ENCODE data around the gene ZBTB7C. TPM values are rescaled to one million over a fixed set of nuclear protein-coding genes. Genes with fewer than 3 reads are reported as not detected.

The ZBTB7C gene
- polyA plus RNA-seq, 1 of the 3 experiments (the other 2 are of a cell fraction), result 0.05 TPM

DNA sequence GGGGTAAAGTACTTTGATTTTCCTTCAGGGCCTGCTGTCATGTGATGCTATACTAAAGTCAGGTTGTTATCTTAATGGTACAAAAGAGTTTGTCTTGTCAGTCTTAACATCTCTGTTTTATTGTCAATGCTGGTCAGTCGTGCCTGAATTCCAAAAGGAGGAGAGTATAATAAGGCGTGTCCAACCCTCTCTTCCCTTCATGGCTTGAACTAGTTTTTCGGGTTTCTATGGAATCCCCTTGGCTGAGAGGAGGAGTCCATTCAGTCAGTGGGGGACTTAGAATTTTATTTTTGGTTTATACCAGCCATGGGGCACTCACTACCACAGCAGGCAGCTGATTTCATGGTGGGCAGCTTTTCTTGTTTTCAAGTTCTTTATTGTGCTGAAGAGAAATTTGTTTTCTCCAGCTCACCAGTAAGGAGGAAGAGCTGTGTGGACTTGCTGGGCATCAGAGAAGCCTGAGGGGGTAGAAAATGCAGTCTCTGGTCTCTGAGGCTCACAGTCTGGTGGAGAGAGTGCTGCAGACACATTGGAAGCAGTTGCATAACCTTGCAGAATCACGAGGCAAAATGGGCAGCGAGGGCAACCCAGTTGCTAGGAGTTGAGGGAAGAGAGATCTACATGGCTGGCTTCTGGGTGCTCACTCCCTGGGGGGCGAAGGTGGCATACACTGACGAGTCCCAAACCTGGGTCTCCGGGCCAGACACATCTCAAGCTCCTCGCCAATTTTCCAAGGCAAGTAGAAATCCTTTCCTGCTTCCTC lies 193.1 kb downstream of the ZBTB7C start:
- WGBS (ENCODE audit: low lambda C conversion rate), result 35% methylated on average over 8 of the region's 9 CpGs
- Histone ChIP-seq H3K9me3 (no peaks in the 10 kb centered on the region), H4K20me1 (ENCODE audit: insufficient read depth) (no peaks in the 10 kb centered on the region), H3K27ac (ENCODE audit: low read depth in 2 of 2, low read length in 1 of 2) (no peak overlapping the region; a peak in 1 of 4 replicates), H3K9me2 (no peaks in the 10 kb centered on the region), H3K9ac (no peak overlapping the region), H3K79me2 (ENCODE audit: insufficient read depth) (no peaks in the 10 kb centered on the region), H3F3A (replicated peaks; ENCODE audit: insufficient read depth) (no peaks in the 10 kb centered on the region), H3K4me3 (ENCODE audit: low read depth in 2 of 2, low read length in 1 of 2) (no peak overlapping the region), H2AFZ (ENCODE audit: low read depth) (no peak overlapping the region), H3K27me3 (ENCODE audit: insufficient read depth) (no peaks in the 10 kb centered on the region), H3K36me3 (replicated peaks in 1 of 2; ENCODE audit: control insufficient read depth in 1 of 2, insufficient read depth in 2 of 2, low read length in 1 of 2) (no peaks in the 10 kb centered on the region), H3K4me1 (ENCODE audit: control insufficient read depth in 1 of 2, insufficient read depth in 2 of 2, low read depth in 1 of 2, low read length in 1 of 2) (peaks cover 0 to 33% of the 10 kb centered on the region in 2 experiments; a peak in 1 of 4 replicates), H3K4me2 (no peak overlapping the region)
- TF ChIP-seq CHD2 (IDR thresholded peaks at IDR 0.05; ENCODE audit: low read length, partially characterized antibody), result no peak
- no peak for TF ChIP-seq GATA2 (CRISPR knock-in tag; IDR thresholded peaks at IDR 0.05)
- ChIA-PET POLR2A (no interaction called here), CTCF (no interaction called here)
- DNase-seq, result no peak

DNA sequence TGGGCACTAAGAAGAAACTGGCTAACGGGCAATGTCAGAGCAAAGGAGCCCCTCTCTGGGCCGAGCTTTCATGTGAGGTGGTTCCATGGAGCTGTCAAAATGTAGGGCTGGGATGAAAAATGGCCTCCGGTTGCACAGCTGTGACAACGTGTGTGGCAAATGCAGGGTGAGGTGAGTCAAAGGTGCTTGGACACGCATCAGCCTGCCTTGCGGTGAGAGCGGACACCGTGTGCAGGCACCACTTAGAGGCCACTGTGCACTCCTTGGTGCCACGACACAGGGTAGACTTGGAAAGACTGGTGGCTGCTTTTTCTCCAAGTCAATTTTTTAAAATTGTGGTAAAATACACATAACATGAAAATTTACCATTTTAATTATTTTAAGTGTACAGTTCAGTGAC lies 195.4 kb downstream of the ZBTB7C start:
- no peaks in the 10 kb centered on the region for H3K79me2 ChIP-seq (ENCODE audit: insufficient read depth)
- DNase-seq, result no peak
- no peaks in the 10 kb centered on the region for H3K36me3 ChIP-seq (replicated peaks in 1 of 2; ENCODE audit: control insufficient read depth in 1 of 2, insufficient read depth in 2 of 2, low read length in 1 of 2)
- H4K20me1 ChIP-seq (ENCODE audit: insufficient read depth), result no peaks in the 10 kb centered on the region
- no peak overlapping the region for H3K4me2 ChIP-seq
- CTCF ChIA-PET, result interaction anchor here (1.2 kb wide), 1 partner anchor 9 kb away, joined by 3 read pairs; no protein-coding TSS in a partner anchor
- H3K9me2 ChIP-seq, result no peaks in the 10 kb centered on the region
- H3K9me3 ChIP-seq, result no peaks in the 10 kb centered on the region
- TF ChIP-seq RXRA (IDR thresholded peaks at IDR 0.05; ENCODE audit: borderline replicate concordance, low read depth) (no peak), MAX (IDR thresholded peaks at IDR 0.05; ENCODE audit: low read depth) (no peak), FOSL2 (IDR thresholded peaks at IDR 0.05; ENCODE audit: borderline replicate concordance, low read depth) (no peak), ELF1 (IDR thresholded peaks at IDR 0.05) (no peak), GABPA (IDR thresholded peaks at IDR 0.05; ENCODE audit: low read depth) (no peak), MEF2A (IDR thresholded peaks at IDR 0.05; ENCODE audit: borderline replicate concordance, low read depth) (no peak), NRF1 (IDR thresholded peaks at IDR 0.05; ENCODE audit: low read depth, low read length) (no peak), NFIC (IDR thresholded peaks at IDR 0.05; ENCODE audit: borderline replicate concordance) (no peak), GATA2 (CRISPR knock-in tag; IDR thresholded peaks at IDR 0.05) (no peak), IRF3 (IDR thresholded peaks at IDR 0.05; ENCODE audit: low read depth, low read length) (no peak), TEAD4 (IDR thresholded peaks at IDR 0.05; ENCODE audit: borderline replicate concordance, insufficient read depth) (no peak), REST (IDR thresholded peaks at IDR 0.05; ENCODE audit: low read depth, low read length) (no peak), SMC3 (IDR thresholded peaks at IDR 0.05; ENCODE audit: low read depth, low read length) (no peak), YY1 (IDR thresholded peaks at IDR 0.05; ENCODE audit: low read depth) (no peak)
- peaks cover 0 to 17% of the 10 kb centered on the region in 2 experiments; a peak in 1 of 4 replicates for H3K4me1 ChIP-seq (ENCODE audit: control insufficient read depth in 1 of 2, insufficient read depth in 2 of 2, low read depth in 1 of 2, low read length in 1 of 2)
- WGBS (ENCODE audit: low lambda C conversion rate), result 49% methylated on average over 5 of the region's 9 CpGs
- no peak overlapping the region for H2AFZ ChIP-seq (ENCODE audit: low read depth)
- H3K9ac ChIP-seq, result no peak overlapping the region
- no peaks in the 10 kb centered on the region for H3F3A ChIP-seq (replicated peaks; ENCODE audit: insufficient read depth)
- H3K27me3 ChIP-seq (ENCODE audit: insufficient read depth), result no peaks in the 10 kb centered on the region
- no peak overlapping the region for H3K4me3 ChIP-seq (ENCODE audit: low read depth in 2 of 2, low read length in 1 of 2)
- POLR2A ChIA-PET, result no interaction called here
- H3K27ac ChIP-seq (ENCODE audit: low read depth in 2 of 2, low read length in 1 of 2), result no peak overlapping the region

Data from SK-N-SH (cell line).